CD4-positive, alpha-beta T cell treated with Interleukin-1 beta for 1 hour (primary cell): ENCODE data around the gene PHACTR3.

Experiments used
- DNase-seq, 2 donors: peaks; one replicate each; pipeline ENCODE4 v3.0.0-alpha.2; 2020 to 2022

Gene PHACTR3

GRCh38 chr20:59574308-59574707 is 30.0 kb upstream of the PHACTR3 start:
- no peak for DNase-seq

- no peak for DNase-seq
These were observed 29.1 kb upstream of the PHACTR3 start for GRCh38 chr20:59575216-59575615.

DNA sequence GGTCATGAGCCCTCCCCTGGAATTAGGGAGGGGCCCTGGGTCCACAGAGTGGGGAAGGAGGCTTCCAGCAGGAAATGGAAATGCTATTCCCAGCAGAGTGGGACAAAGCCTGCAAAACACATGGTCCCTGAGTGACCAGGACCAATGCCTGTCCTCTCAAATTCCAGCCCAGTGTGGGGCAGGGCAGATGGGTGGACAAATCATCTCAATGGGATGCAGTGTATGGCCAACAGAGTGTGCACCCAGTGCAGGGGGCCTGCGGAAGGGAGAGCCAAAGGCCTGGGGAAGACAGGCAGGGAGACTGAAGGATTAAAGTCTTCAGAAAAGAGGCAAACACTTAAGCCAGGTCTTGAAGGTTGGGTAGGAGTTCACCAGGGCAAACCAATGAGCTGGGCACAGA is 28.7 kb upstream of the PHACTR3 start:
- DNase-seq: no peak

- DNase-seq: no peak
These were observed 28.0 kb upstream of the PHACTR3 start for GRCh38 chr20:59576216-59576953.

- no peak for DNase-seq
These were observed 27.1 kb upstream of the PHACTR3 start for GRCh38 chr20:59577037-59577808.

GRCh38 chr20:59577809-59578435 is 26.4 kb upstream of the PHACTR3 start:
- DNase-seq: no peak

DNA sequence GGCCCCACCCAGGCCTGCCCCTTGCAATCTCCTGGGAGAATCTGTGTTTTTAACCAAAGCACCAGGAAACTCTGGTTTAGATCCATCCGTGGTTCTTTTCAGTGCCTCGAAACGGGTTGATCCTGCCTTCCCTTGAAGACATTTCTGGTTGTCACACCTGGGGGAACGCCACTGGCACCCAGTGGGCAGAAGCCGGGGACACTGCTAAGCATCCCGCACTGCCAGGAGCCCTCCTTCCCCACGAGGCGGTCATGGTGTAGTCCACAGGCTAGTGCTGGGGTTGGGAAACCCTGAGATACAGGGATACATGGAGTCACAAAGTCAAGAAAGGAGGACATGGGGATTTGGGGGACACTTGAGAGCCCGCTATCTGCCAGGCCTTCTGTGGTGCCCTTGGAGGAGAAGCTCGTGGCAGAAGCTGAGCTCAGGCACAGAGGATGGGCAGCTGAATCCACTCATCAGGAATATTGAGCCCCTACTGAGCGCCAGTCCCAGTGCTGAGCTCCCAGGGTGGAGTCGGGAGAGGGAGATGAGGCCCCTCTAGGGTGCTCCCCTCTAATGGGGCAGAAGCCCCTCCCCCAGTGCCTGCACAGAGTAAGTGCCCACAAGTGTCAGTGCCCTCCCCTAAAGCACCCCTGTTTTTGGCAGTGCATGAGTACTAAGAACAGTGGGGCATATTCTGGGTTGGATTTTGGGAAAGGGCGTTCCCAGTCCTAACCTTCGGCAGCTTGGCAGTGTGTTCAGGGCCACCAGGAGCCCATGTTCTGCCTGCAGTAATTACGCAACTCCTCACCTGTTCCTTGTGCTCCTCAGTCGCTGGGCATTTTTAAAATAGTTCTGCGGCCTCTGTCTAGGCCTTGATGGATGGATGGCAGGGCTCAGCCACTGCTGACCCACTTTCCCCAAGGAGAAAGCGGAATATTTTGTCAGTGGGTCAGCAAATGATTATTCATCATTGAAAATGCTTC is 25.6 kb upstream of the PHACTR3 start:
- DNase-seq: no peak

- no peak for DNase-seq
These were observed 24.8 kb upstream of the PHACTR3 start for GRCh38 chr20:59579404-59580145.

- no peak for DNase-seq
These were observed 24.0 kb upstream of the PHACTR3 start for GRCh38 chr20:59580146-59580946.

GRCh38 chr20:59580991-59581401 is 23.3 kb upstream of the PHACTR3 start:
- DNase-seq: no peak

DNA sequence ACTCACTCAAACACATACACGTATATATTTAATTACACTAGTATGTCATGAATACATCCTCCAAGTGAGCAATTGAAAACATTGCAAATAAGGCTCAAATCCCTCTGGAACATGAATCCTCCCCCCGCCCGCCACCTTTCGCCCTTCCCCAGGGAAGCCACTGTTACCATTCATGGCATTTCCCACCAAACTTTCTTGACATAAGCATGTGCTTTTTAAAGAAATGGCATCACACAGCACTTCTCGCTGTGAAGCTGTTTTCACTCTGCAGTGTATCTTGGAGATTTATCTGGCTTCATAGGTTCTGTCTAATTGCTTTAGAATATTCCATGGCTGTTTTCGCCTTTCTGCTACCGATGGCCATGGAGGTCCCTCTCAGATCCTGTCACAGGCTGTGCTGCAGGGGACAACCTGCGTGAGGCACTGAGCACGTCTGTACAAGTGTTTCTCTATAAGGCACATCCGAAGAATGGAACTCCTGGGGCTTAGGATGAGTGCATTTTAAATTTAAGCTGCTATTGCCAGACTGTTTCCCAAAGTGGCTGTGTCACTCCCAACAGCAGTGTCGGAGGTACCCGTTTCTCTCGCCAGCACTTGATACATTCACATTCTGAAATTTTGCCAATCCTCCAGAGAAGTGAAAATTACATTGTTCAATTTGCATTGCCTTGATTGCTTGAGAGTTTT is 22.2 kb upstream of the PHACTR3 start:
- no peak for DNase-seq

DNA sequence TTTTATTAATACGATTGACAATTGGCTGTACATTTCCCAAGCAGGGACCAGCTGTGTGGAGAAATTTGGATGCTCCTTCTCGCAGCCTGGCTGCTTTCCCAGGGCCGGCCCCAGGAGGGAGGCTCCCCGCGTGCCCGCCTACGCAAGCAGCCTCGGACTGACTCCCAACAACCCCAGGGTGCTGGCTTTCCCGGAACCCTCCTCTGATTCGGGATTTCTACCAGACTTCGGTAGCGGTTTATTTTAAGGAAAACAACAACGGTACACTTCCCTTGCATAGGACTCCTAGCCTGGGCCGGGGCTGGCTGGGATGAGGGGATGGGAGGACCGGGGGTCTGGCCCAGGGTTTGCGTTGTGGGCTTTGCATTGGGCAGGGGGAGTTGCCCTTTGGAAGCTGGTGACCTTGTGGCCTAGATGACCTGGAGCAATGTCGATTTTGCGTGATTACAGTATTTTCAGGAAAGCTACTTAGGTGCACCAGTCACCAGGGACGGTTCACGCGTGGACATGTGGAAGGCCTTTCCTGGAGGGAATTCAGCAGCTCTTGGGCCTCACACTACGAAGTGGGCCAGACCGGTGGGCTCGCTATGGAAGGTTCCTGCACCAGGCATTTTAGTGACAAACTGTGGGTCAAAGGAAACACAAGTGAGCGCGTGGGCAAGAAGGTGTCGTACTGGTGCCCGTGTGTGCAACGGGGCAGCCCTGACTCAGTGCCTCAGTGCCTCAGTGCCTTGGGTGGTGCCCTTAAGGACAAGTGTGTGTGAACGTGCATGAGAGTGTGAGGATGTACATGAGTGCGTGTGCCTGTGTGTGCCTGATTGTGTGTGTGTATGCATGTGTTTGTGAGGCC is 20.7 kb upstream of the PHACTR3 start:
- DNase-seq: no peak

DNA sequence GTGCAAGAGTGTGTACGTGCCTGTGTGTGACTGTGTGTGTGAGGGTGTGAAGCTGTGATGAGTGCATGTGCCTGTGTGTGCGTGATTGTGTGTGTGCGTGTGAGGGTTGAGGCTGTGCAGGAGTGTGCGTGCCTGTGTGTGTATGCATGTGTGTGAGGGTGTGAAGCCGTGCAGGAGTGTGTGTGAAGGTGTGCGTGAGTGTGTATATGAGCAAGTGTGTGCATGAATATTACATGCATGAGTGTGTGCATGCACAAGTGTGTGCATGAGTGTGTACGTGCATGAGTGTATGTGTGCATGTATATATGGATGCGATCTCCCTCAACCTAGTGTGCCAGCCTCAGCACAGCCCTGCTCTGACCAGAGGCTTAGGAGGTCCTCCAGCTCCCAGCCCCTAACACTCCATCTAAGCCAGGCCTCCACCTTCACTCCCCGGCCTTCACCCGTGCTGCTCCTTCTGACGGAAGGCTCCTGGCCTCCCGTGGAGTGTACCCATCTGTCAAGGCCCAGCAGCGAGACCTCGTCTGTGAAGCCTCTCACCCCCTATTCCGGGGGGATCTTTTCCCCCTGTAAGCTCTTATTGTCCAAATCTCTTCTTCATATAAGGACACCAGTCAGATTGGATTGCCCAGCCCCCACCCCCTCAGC is 19.9 kb upstream of the PHACTR3 start:
- no peak for DNase-seq

GRCh38 chr20:59585714-59586409 is 18.5 kb upstream of the PHACTR3 start:
- no peak for DNase-seq

DNA sequence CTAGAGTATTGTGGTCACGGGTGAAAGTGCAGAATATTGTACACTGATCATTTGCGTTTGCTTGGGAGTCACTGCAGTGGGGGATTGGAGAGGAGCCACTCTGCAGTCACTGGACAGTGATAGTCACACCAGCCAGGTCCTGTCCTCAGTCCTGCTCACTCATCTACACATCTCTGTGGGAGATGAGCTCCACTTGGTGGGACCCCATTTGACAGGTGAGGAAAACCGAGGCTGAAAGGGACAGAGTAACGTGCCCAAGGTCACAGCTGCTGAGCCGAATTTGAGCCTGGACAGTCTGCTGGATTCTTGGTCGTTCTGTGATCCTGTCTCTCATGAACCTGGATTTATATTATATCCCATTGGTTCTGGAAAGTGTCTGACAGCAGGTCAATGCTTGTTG is 17.7 kb upstream of the PHACTR3 start:
- no peak for DNase-seq

- no peak for DNase-seq
These were observed 16.8 kb upstream of the PHACTR3 start for GRCh38 chr20:59587570-59587969.

DNA sequence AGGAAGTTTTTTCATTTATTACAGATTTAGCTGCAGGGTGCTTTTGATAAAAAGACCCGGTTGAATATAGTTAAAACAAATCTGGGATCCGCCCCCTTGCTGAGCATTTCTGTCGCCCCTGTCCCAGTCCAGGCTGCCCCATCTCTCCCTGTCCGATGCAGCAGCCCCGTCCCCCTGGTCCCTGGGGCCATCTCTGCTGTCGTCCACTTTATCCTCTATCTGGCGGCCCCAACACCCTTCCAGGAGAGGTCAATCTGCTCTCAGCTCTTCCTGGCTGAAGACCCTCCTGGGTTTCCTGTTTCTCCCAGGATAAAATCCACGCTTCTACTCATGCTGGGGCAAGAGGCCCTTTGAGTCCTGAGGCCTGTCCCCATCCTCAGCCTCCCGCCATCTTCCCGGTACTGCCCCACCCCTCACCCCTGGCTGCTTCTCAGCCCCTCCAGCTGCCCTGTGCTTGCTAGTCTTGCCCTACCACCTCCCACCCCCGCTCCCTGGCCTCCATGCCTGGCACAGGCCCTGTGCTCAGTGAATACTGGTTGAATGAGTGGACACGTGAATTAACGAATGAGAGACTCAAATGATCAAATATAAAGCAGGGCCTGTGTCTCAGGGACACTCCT is 16.0 kb upstream of the PHACTR3 start:
- DNase-seq: no peak
